ENCODE results near the gene RCSD1.
A peak's percentile ranks its signal among the peaks of the same experiment; 100 is the strongest.

The RCSD1 gene

DNA sequence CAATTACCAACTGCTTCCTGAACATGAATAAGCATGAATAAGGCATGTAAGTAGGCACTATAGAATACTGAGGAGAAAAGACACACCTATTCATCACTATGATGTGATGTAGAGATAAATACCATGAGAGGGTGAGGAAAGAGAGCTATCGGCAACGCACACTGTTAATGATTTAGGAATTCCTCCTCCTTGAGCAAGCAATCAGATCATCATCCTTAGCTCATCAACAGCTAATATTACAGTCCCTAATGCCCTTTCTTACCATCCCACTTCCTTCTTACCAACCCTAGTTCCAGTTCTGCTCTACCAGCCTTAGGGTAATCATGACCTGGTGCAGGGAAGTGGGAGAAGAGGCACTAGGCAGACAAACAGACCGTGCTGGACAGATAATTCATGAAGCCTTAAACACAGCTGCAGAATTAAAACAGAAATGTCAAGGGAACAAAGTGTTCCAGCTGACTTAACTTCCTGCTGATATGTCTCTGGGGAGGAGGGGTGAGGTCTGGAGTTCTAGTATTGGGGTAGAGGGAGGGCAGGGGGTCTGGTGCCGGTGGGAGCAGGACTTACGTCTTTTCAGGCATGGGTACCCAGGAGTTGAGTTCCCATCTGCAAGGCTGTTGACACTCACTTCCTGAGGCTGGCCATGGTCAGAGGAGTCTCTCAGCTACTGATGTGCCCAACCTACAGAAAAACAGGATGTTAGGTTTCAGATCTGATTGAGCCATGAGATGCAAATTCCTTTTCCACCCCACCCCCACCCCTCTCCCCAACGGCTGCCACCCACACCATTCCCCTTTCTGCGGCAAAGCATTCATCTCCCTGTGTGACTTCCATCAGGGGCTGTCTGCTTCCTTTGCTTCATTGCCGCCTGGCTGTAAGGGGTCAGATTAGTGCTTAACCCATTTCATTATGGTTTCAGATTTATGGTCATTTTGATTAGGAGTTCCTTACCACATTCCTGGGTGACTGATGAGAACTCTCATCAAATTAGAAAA is 12.6 kb upstream of the RCSD1 start:
- no peak for DNase-seq (ENCODE audit: insufficient read length, low spot score)
- peak; percentile 100 for FAIRE-seq

DNA sequence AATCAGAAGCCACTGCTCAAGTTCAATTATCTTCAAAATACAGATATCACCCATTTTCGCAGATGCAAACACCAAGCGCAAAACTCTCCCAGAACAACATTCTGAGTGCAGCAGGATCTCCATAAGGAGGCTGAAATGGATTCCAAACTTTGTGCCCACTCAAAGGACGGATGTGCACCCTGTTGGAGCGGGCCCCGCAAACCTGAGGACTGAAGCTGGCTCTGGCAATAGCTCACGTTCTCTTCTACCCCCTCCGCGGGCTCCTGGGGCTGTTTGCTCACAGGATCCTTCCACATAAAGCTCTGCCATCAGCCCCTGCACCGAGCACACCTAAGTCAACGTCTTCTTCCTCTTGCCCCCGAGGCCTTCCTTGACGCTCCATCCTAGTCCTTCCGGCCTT is 11.7 kb upstream of the RCSD1 start:
- DNase-seq (ENCODE audit: insufficient read length, low spot score) (no peak), FAIRE-seq (no peak)

DNA sequence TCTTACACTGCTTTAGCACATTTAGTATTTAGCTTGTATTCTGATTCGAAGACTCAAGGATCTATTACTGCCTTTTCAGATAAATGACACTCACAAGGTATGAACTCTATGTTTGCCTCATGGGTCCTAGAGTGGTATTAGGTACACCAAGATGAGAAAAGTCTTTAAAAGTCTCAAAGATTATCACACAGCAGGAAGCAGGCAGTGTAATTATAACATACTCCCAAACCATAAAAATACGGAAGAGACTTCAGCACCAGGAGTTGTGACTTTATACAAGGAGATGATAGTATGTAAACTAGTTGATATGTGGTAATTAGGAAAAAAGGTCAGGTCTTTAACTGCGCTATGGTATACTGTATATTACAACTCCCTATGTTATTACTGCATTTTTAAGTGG is 11.2 kb upstream of the RCSD1 start:
- DNase-seq (ENCODE audit: insufficient read length, low spot score): no peak
- peak; percentile 76 for FAIRE-seq

DNA sequence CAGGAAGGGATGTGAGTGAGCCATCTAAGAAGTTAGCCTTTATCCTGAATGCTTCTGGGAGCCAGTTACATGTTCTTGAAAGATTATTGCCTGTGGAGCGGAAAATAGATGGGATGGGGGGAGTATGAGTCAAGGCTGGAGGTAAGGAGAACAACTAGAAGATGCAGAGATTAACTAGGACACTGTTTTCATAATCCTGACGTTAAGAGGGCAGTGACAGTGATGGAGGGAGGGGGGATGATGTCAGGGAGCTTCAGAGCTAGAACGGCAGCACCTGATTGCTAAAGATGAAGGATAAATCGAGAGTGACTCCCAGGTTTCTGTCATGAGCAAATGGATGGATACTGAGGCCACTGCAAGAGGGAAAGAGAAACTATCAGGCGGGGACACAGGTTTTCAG is 10.0 kb upstream of the RCSD1 start:
- DNase-seq (ENCODE audit: insufficient read length, low spot score): no peak
- FAIRE-seq: peak; percentile 86

DNA sequence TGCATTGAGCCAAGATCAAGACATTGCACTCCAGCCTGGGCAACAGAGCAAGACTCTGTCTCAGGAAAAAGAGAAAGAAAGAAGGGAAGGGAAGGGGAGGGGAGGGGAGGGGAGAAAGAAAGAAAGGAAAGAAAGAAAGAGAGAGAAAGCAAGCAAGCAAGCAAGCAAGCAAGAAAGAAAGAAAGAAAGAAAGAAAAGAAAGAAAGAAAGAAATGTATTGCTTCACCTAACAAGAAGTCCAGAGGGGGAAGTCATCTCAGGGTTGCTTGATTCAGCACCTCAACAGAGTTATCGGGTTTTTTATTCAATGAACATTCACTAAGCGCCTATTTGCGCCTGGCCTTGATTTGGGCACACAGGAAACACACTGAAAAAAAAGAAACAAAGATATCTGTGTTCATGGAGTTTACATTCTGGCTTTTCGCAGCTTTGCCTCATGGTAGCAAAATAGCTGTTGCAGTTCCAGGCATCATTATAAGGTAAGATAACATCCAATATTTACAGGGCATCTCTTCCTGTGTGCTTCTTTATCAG is 8.2 kb upstream of the RCSD1 start:
- DNase-seq (ENCODE audit: insufficient read length, low spot score): no peak
- FAIRE-seq: peak; percentile 42

DNA sequence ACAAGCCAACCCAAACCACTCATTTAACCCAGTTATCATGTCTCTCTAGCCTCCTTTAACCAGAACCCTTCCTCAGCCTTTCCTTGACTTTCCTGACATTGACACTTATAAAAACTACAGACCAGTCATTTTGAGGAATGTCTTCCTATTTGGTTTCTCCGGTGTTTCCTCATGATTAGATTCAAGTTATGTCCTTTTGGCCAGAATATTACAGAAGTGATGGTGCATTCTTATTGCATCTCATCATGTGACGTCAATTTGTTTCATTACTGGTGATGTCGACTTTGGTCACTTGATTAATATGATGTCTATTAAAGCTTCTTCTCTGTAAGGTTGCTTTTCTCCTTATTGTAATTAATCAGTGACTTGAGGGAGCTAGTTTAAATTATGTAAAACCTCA is 6.1 kb upstream of the RCSD1 start:
- no peak for FAIRE-seq
- no peak for DNase-seq (ENCODE audit: insufficient read length, low spot score)

DNA sequence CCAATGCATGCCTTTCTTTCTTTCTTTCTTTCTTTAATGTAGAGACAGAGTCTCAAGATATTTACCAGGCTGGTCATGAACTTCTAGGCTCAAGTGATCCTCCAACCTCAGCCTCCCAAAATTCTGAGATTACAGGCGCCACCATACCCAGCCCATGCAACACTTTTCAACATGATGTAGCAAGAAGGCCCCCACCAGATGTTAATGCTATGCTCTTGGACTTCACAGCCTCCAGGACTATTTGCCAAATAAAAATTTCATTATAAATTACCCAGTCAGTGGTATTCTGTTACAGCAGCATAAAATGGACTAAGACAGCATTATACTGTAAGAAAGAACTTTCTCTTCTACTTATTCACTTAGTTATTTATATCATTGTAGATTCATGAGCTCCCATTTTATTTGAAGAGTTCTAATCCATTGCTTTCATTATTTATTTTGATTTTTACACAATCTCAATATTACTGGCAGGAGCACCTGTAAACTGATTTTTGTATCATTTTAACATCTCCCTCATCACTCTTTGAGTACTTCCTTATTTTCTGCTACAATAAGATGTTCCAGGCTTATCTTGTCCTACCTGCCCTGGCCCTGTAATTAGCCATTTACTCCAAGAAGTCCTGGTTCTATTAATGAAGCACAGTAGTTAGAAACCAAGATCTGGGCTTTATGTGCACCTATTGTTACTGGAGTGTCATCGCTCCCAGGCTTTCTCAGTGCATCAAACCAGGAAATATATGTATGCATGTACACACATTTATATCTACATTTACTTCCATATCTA is 4.8 kb upstream of the RCSD1 start:
- no peak for DNase-seq (ENCODE audit: insufficient read length, low spot score)
- peak; percentile 64 for FAIRE-seq

DNA sequence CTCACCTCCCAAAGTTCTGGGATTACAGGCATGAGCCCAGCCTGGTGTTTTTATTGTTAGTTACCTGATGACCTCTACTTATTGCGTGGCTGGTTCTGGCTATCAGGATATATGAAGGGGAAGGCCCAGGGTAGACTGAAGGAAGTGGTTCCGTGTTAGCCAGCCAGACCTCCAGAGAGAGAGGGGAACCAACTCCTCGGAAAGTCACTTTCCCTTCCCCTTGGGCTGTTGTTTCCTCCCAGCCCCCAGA is 2.5 kb upstream of the RCSD1 start:
- FAIRE-seq (no peak), DNase-seq (ENCODE audit: insufficient read length, low spot score) (no peak)

DNA sequence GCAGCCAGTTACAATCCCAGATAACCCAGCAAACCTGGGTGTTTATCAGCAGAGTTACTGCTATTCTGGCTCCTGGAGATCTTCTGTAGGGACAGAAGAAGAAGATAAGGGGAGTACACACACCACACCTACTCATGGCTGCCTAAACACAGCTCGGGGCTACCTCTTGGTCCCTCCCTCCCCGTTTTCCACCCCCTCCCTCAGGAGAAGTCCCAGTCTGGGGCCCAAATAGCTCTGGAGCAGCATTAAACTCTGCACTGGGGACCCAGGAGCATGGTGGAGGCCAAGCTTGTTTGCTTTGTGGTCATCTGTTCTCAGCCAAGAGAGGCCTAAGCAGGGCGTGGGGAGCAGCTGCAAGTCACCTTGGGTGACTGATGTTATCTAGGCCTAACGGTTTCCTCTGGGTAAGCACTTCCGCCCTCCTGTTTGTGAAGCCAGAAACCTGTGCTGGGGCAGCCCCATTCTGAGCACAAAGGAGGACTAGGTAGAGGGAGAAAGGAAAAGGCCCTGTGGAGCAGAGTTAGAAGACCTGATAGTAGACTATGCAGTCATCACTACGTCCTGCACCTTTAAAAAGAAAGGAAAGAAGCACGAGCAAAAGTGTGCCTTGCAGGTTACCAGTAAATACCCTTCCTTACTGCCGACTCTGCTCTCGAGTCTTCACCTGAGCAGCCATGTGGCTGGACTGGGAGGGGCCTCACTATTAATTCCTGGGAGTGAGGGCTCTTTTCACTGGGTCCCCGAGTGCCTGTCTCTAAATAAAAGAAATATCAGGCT is 2.0 kb upstream of the RCSD1 start:
- FAIRE-seq: peak; percentile 100
- DNase-seq (ENCODE audit: insufficient read length, low spot score): peak; percentile 68

DNA sequence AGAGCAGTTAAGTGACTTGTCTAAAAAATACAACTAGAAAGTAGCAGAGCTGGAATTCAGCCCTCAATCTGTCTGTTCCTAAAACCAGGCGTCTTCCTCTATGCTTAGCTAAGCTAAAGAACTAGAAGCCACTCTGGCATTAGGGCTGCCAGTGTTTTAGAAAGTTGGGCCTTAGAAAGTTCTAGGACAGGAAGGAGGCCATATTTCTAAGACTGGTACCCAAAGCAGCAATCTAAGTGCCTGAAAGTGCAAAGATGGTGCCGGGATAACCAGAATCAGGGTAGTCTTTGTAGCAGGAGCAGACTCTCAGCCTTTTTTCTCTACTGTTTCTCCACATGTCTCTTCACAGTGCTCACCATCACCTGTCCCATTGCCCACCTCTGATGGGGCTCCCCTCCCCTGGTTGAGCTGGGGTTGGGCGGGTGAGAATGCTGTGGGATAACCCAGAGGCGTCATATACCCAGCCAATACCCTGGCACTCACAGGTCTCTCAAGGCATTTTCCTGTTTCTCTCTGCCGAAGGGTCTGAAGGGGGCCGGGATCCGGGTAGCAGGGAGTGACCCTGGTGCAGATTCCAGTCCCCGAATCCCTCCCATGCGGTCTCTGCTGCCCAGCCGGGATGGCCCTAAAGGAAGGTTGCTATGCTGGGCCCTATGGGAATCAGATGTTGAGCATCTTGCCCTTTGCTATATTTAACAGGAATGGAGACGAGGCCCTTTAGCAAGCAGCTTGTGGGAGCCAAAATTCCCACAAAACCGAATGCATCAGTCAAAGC is 1.1 kb upstream of the RCSD1 start:
- FAIRE-seq (no peak), DNase-seq (ENCODE audit: insufficient read length, low spot score) (no peak)

DNA sequence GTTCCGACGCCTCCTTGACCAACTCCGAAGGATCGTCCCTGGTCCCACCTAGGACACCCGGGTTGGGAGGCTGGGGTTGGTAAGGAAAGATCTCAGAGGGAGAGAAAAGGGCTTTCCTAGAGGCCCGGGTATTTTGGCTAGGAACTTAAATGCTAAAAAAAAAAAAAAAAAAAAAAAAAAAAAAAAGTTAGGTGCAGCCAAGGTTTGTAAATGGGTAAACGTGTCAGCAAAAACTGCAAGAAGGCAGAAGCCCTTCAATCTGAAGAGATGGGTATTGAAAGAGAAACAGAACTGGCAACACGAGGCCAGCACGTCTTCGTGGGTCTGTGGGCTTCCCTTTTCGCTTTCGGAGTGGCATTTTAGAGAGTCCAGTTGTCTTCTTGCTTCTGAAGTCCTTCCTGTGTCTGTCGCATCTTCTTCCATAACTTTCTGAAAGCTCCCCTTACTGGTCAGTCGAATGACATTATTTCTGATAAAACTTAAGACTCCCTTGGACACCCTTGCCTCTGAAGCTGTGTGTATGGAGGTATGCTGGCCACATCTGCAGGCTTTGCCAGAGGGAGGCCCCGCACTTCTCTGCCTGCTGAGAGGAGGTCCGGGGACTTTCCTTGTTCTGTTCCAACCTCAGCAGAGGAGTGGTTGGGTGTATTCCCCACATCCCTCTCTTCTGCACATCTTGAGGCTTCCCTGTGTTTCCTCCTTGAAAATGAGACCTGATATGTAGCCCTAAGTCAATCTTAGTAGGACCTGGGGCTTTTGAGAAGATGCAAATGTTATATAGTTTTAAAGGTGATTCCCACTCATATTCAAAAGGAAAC is 745 bp downstream of the RCSD1 start:
- FAIRE-seq (peak; percentile 94), DNase-seq (ENCODE audit: insufficient read length, low spot score) (peak; percentile 59)

DNA sequence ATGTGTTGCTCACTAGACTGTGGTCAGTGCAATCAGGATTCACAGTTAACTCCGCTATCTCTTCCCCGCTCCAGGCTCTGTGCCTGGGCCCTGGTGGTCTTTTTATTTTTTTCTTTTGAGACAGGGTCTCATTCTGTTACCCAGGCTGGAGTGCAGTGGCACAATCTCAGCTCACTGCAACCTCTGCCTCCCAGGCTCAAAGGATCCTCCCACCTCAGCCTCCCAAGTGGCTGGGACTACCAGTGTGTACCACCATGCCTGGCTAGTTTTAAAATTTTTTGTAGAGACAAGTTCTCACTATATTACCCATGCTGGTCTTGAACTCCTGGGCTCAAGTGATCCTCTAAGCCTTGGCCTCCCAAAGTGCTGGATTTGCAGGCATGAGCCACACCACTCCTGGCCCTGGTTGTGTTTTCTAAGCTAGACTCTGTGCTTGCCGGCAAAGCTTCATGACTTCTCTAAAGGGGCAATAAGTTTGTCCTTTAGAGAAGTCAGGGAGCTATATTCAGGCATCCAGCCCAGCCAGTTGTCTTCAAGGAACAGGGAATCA is 1.4 kb downstream of the RCSD1 start:
- DNase-seq (ENCODE audit: insufficient read length, low spot score) (no peak), FAIRE-seq (no peak)

DNA sequence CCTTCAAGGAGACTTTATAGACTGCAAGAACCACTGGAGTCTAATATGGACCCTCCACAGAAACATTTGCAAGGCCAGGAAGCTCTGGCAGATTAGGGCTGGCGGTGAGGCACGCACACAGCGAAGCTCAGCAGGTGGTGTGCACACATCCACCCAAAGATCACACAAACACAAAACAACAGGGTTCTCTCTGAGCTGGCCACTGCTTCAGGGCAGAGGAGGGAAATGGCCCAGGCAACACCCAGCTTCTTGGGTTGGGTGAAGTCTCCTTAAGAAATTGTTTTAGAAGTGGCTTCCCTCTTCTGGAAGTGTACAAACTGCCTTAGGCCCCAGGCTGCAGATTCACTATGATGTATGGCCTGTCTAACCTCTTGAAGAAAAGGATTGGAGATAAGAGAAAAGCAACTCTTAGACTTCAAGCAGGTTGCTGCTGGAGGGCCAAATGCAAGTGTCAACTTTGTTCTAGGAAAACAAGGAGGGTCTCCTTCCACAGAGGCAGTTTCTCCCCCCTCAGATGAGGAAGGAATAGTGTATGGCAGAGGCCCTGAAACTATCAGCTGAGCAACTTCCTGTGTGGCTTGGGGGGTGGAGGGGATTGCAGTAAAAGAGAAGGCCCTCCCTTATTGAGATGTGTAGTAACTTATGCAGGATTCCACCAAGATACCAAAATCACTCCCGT is 2.0 kb downstream of the RCSD1 start:
- peak; percentile 79 for FAIRE-seq
- peak; percentile 37 for DNase-seq (ENCODE audit: insufficient read length, low spot score)

DNA sequence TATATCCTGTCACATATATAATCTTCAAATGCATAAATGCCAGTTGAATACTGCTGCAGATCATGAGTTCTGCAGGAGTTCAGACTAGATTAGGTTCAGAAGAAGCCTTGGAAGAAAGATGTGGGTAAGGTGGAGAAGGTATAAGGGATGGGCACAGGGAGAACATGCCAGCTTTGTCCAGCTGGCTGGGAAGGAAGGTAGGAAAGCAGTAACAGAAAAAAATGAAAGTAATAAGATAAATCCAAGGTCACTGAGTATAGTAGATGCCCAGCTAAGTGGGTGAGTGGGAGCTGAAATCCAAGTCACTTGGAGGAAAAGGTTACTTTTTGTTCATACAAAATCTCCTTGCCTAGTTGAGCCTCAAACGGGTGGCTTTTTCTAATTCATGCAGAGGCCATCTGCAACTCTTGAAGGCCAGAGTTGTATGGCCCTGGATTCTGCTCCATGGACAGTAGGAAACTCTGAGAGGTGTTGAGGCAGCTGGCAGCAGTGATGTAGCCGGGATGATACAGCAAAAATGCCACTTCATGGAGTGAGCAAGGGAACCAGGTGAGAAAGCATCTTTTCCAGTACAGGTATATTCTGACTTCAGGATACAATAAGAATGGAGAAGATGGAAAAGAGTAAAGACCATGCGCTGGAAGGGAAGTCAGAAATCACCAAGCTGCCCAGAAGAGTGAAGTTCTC is 3.4 kb downstream of the RCSD1 start:
- FAIRE-seq (no peak), DNase-seq (ENCODE audit: insufficient read length, low spot score) (no peak)

DNA sequence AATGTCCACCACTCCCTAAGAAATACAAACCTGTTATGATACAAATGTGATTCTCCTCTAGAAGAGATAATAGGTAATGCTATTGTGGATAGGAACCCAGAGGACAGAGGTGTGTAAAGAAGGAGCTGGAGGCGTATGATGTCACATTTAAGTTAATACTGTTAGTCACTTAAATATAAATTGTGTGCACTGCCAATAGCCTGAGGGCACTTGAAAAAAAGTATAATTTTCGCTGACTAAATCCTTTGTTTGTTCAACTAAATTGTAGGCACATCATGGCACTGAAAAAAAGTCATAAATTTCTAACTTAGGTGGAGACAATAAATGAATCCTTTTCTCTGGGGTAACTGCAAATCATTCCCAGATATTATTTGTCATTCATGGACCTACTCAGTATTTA is 4.4 kb downstream of the RCSD1 start:
- FAIRE-seq (no peak), DNase-seq (ENCODE audit: insufficient read length, low spot score) (no peak)

DNA sequence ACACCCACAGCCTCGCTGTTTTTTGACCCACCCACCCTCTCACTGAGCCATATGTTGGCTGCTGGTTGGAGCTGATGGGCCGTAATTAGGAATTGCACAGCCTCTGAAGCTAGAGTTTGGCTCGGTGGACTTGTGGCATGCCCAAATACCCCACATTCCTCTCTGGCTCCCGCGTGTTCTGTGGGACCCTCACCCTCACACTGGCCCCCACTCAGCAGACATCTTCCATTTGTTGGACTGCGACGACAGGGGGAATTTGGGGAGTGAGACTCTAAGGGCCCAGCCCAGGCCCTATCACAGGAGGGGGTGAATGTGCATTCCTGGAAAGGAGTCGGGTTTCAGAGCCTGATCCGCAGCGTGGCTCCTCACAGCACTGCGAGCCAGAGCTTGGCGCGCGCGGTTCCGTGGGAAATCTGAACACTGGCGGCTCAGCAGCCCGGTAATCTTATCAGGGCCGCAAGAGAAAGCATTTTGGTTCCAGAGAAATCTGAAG is 5.2 kb downstream of the RCSD1 start:
- FAIRE-seq: no peak
- no peak for DNase-seq (ENCODE audit: insufficient read length, low spot score)

DNA sequence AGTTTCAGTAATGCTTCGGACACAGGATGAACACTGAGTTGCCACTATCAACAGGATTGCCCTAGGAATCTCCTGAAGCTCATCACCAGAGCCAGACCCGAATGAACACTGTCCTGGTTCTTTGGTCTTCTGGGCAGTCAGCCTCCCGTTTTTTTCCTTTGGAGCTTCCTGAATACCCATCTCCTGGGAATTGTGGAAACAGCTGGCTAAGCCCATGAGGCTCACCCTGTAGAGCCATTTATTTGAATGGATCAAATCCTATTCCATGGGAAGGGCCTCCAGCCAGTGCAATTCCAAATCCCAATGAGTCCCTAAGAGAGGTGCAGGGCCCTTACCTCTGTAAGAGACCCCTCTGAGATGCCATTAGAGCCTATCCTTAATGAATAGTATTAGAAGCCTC is 5.9 kb downstream of the RCSD1 start:
- DNase-seq (ENCODE audit: insufficient read length, low spot score) (no peak), FAIRE-seq (no peak)

DNA sequence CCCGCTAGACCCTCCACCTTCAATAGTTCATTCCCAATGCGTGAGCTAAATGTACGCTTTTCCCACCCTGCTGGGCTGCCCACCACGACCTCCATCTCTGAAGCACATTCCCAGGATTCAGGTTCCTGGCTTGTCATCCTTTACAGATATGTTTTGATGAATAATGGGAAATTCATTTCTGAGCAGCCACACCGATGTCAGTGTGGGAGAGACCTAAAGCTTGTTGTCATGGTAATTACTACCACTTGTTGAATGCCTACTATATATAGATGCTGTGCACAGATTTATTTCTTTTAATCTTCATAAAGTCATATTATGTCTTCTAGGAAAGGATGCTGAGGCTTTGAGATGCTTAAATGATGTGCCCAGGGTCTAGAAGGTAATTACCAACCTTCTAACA is 8.0 kb downstream of the RCSD1 start:
- FAIRE-seq (no peak), DNase-seq (ENCODE audit: insufficient read length, low spot score) (no peak)

Measured in GM19239 (cell line).